Activated T-helper 1 cell treated with anti-CD3 and anti-CD28 coated beads, Interleukin-12 subunit alpha, Interleukin-12 subunit beta, Interleukin-2, Interleukin-4 antibody, amounts not matched to agents 30 ng/mL and 10 ng/mL and 1 ng/mL, durations not matched to agents 14 hours and 24 hours and 36 hours (primary cell): ENCODE data around the gene IFNLR1. TPM values are rescaled to one million over a fixed set of nuclear protein-coding genes. Genes with fewer than 3 reads are reported as not detected.

Source experiments
- DNase-seq: peaks from one replicate; pipeline ENCODE4 v3.0.0; 2021; ENCODE audit warnings: low spot score
- H3K27ac Mint-ChIP-seq: one replicate; pipeline ENCODE4 v1.8.0; 2021; ENCODE audit warnings: mild to moderate bottlenecking, mixed read lengths
- H3K27me3 Mint-ChIP-seq: one replicate; pipeline ENCODE4 v1.8.0; 2022; ENCODE audit warnings: mild to moderate bottlenecking, moderate library complexity, mixed read lengths; ENCODE audit not compliant: insufficient read depth
- H3K36me3 Mint-ChIP-seq: one replicate; pipeline ENCODE4 v1.8.0; 2021; ENCODE audit warnings: low read depth, mixed read lengths
- H3K4me1 Mint-ChIP-seq: one replicate; pipeline ENCODE4 v1.8.0; 2021; ENCODE audit warnings: low read depth, mixed read lengths
- H3K4me3 Mint-ChIP-seq: one replicate; pipeline ENCODE4 v1.8.0; 2021; ENCODE audit warnings: mild to moderate bottlenecking, moderate library complexity, mixed read lengths
- H3K9me3 Mint-ChIP-seq: one replicate; pipeline ENCODE4 v1.8.0; 2021; ENCODE audit warnings: mixed read lengths
- intact Hi-C: fragments of 100-400 bp; cut with micrococcal nuclease; formaldehyde crosslinking; loops from one replicate; pipeline ENCODE4 v1.15.1; 2024
- total RNA-seq: library from RNA; stranded (reverse); gene quantifications from 2 replicates; pipeline ENCODE4 v1.2.3, GENCODE V29; 2022

IFNLR1 gene
- total RNA-seq, 1 donor from 2014 or later = 3.1 TPM

DNA sequence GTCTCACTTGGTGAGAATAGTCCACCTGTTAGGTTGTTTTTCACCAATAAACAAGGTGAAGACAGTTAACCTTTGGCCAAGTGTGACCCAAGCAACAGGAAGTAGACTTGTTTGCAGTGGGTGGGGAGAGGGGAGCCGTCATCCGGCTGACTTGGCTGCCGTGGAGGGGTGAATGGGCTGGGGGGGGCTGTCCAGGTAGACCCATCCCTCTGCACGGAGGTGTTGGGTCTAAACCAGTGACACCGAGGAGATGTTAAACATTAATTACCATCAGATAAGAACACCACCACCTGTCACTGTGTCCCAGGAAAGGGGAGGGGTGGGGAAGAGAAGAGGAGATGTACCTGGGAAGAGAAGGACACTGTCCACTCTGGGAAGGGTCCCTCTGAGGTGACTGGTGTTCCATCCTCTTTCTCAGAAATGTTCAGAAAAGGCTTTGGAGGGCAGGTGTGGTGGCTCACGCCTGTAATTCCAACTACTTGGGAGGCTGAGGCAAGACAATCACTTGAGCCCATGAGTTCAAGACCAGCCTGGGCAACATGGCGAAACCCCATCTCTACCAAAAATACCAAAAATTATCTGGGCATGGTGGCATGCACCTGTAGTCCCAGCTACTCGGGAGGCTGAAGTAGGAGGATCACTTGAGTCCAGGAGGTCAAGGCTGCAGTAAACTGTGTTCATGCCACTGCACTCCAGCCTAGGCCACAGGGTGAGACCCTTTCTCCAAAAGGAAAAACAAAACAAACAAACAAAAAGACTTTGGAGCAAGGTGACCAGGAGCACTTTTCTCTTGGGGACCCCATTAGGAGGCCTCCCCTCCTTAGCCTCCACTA lies 68.5 kb downstream of the IFNLR1 start:
- no peak for DNase-seq
- no peak overlapping the region for H3K4me3 Mint-ChIP-seq
- no peak overlapping the region for H3K27ac Mint-ChIP-seq
- H3K9me3 Mint-ChIP-seq = no peaks in the 10 kb centered on the region
- no peaks in the 10 kb centered on the region for H3K36me3 Mint-ChIP-seq
- intact Hi-C loops = no loop called here
- H3K27me3 Mint-ChIP-seq = peaks cover 23% of the 10 kb centered on the region
- no peaks in the 10 kb centered on the region for H3K4me1 Mint-ChIP-seq

DNA sequence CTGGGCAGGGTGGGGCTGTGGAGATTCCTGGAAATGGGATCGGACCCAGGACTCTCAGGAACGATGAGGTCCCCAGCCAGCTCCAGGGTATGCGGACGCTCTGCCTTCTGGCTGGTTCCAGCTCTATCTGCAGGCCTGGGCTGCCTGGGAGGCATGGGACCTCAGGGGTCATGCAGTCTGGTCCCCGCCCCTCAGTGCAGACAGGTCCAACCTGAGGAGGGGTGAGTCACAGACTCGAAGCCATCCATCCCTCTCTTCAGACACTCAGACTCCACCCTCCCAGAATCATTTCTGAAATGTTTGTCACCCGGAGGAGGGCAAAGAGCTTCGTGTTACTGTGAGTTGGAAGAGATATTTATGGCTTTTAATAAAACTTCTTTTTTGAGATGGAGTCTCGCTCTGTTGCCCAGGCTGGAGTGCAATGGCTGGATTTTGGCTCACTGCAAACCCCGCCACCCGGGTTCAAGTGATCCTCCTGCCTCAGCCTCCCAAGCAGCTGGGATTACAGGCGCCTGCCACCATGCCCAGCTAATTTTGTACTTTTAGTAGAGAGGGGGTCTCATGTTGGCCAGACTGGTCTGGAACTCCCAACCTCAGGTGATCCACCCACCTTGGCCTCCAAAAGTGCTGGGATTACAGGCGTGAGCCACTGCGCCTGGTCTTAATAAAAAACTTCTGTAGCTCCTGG lies 69.2 kb downstream of the IFNLR1 start:
- no peak overlapping the region for H3K27ac Mint-ChIP-seq
- no peak overlapping the region for H3K4me3 Mint-ChIP-seq
- DNase-seq = no peak
- intact Hi-C loops = no loop called here
- no peaks in the 10 kb centered on the region for H3K4me1 Mint-ChIP-seq
- H3K36me3 Mint-ChIP-seq = no peaks in the 10 kb centered on the region
- H3K27me3 Mint-ChIP-seq = peaks cover 29% of the 10 kb centered on the region
- no peaks in the 10 kb centered on the region for H3K9me3 Mint-ChIP-seq

DNA sequence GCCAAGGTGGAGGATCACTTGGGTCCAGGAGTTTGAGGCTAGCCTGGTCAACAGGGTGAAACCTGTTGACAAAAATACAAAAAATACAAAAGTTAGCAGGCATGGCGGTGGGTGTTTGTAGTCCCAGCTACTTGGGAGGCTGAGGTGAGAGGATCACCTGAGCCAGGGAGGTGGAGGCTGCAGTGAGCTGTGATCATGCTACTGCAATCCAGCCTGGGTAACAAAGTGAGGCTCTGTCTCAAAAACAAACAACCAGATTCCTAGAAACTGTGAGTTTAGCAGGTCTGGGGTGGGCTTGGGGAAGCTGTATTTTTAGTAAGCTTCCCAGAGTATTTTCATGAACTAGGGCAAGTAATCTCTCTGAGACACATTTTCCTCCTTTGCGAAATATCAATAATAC lies 70.0 kb downstream of the IFNLR1 start:
- peaks cover 29% of the 10 kb centered on the region for H3K27me3 Mint-ChIP-seq
- no peaks in the 10 kb centered on the region for H3K36me3 Mint-ChIP-seq
- intact Hi-C loops = no loop called here
- H3K27ac Mint-ChIP-seq = no peak overlapping the region
- H3K4me1 Mint-ChIP-seq = peaks cover 6% of the 10 kb centered on the region
- no peak for DNase-seq
- no peak overlapping the region for H3K4me3 Mint-ChIP-seq
- no peaks in the 10 kb centered on the region for H3K9me3 Mint-ChIP-seq

DNA sequence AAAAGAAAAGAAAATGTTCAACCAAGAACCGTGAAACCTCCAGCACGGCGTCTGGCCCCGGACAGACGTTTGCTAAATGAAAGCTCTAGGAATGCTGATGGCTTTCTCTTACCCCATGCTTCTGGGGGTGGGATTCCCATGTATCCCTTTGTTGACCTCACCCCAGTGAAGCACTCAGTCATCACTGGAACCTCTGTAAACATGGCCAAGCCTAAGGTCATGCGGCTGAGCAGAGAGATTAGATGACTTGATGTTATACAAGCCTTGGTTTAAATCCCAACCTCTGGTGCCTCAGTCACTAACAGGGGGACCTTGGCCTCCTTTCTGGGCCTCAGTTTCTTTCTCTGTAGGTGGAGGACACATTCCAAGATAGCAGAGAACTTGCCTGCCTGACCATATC lies 72.3 kb downstream of the IFNLR1 start:
- peaks cover 31% of the 10 kb centered on the region for H3K27me3 Mint-ChIP-seq
- intact Hi-C loops = no loop called here
- no peaks in the 10 kb centered on the region for H3K36me3 Mint-ChIP-seq
- peaks cover 6% of the 10 kb centered on the region for H3K4me1 Mint-ChIP-seq
- no peak overlapping the region for H3K27ac Mint-ChIP-seq
- no peaks in the 10 kb centered on the region for H3K9me3 Mint-ChIP-seq
- H3K4me3 Mint-ChIP-seq = no peak overlapping the region
- DNase-seq = no peak

DNA sequence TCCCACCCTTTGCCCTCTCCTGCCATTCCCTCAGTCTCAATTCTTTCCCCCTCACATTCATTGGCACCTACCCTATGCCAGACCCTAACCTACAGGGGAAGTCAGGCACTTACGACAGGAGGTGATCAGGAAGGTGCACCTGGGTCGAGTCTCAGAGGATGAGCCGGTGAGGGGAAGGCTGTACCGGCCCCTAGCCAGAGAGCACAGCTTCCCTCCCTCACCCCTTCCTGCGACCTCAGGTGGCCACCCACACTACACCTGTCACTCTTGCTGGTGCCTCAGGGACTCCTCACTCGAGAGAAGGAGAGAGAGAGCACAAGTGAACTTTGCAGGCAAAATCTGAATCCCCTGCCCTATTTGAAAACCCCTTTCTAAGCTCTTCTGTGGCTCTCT lies 73.5 kb downstream of the IFNLR1 start:
- peaks cover 6% of the 10 kb centered on the region for H3K4me1 Mint-ChIP-seq
- no peak overlapping the region for H3K4me3 Mint-ChIP-seq
- peaks cover 31% of the 10 kb centered on the region for H3K27me3 Mint-ChIP-seq
- H3K9me3 Mint-ChIP-seq = no peaks in the 10 kb centered on the region
- intact Hi-C loops = no loop called here
- H3K36me3 Mint-ChIP-seq = no peaks in the 10 kb centered on the region
- no peak for DNase-seq
- H3K27ac Mint-ChIP-seq = no peak overlapping the region

DNA sequence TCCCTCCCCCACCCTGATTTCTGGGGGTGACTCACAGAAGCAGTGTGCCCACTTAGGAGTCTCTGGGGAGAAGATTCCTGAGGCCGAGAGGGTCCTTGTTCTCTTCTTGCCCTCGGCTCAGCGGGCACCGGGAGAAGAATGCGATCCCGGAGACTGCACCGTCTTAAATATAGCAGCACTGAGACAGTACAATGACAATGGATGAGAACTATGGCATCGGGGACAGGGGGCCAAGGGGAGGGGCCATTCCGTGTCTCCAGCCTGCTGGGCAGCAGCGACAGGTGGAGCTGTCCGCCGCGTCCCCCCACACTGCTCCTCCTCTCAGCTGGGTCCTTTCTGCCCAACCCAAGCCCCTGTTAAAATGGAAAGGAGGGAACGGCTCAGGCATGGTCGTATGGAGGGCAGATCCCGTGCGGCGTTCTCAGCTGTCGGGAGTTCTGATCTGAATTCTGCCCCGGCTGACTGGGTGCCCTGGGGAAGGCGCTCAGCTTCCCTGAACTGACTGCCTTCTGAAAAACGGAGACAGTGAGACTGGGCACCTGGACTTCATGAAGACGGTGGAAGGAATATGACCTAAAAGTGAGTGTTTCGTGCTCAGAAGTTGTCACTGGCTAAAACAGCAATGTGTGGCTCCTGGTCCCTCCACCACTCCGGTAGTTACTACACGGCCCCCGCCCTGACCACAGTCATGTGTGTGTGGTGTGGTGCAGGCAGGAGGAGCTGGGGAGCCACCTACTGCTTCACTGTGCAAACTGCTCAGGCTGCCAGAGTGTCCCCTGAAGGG lies 74.9 kb downstream of the IFNLR1 start, which contains the start of gene MYOM3:
Gene MYOM3 (minus strand): TSS at position 140 of the 784 bp plus-strand sequence. CDS start 3,499 bp downstream, outside the sequence.
- H3K36me3 Mint-ChIP-seq = no peaks in the 10 kb centered on the region
- H3K4me3 Mint-ChIP-seq = no peak within 1 kb of the TSS
- H3K9me3 Mint-ChIP-seq = no peaks in the 10 kb centered on the region

DNA sequence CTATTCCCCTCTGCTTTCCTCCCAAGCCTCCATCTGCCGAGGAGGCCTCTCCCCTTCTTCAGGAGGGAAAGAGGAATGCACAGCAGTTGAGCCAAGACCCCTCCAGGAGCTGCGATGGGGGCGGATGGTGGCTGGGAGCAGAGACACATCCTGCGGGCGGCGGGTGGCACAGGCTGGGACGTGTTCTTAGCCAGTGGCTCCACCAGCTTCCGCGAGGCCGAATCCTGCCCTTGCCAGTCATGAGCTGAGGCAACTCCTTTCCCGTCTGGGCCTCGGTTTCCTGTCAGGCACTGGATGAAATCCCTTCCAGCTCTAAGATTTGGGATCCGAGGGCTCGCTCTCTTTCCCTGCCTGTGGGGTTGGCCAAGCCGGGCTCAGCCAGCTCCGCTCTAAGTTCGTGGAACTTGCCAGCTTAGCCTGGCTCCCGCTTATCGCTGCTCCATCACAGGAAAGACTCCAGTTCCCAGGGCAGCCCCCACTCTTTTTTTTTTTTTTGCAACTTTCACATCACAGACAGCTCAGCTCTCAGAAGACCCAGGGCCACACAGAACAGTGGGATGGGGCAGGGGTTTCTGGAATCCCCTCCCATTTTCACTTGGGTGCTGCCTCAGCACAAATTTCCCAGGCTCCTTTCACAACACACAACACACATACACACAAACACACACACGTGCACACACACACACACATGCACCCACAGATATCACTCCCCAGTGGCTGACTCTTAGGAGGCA lies 75.7 kb downstream of the IFNLR1 start:
- peaks cover 20% of the 10 kb centered on the region for H3K27me3 Mint-ChIP-seq
- no peak overlapping the region for H3K27ac Mint-ChIP-seq
- H3K36me3 Mint-ChIP-seq = no peaks in the 10 kb centered on the region
- no peak for DNase-seq
- H3K4me3 Mint-ChIP-seq = no peak overlapping the region
- intact Hi-C loops = no loop called here
- no peaks in the 10 kb centered on the region for H3K9me3 Mint-ChIP-seq
- peaks cover 6% of the 10 kb centered on the region for H3K4me1 Mint-ChIP-seq

More for the DNA sequence above, 74.9 kb downstream of the IFNLR1 start, which contains the start of gene MYOM3:
- H3K4me1 Mint-ChIP-seq = peaks cover 6% of the 10 kb centered on the region
- H3K27ac Mint-ChIP-seq = no peak within 1 kb of the TSS
- H3K27me3 Mint-ChIP-seq = peaks cover 26% of the 10 kb centered on the region
- intact Hi-C loops = loop anchor here (1.0 kb wide), 1 partner anchor 41 kb away; no protein-coding TSS in a partner anchor
- peak; percentile 35 for DNase-seq

DNA sequence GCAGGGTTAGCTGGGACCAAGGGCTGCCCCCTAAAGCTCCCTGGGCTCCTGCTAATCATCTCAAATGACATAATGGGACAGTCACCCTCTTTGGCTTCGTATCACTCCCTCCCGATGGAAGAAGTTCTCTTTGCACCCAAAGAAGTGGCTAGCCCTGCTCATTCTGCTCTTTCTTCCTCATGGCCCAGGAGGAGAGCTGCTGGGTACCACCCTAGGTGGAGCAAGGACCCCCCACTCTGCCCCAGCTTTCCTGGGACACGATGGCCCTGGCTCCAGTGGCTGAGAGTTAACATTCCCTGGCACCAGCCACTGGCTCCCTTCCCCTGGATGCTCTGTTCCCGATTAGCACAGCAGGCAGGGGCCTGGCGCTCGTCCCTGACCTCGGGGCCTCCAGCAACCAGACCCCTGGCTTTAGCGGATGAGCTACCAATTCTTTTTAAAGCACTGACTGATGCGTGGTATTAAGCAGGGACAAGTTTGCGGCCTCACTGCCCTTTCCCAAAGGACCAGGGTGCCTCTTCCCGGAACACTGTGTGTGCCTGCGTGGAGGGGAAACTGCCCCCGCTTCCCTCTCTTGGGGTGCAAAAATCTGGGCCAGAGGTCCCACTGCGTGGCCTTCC lies 76.3 kb downstream of the IFNLR1 start:
- no peak for DNase-seq
- Mint-ChIP-seq H3K4me3 (no peak overlapping the region), H3K27ac (no peak overlapping the region), H3K4me1 (peaks cover 6% of the 10 kb centered on the region), H3K36me3 (no peaks in the 10 kb centered on the region), H3K27me3 (peaks cover 15% of the 10 kb centered on the region), H3K9me3 (no peaks in the 10 kb centered on the region)
- intact Hi-C loops = no loop called here

DNA sequence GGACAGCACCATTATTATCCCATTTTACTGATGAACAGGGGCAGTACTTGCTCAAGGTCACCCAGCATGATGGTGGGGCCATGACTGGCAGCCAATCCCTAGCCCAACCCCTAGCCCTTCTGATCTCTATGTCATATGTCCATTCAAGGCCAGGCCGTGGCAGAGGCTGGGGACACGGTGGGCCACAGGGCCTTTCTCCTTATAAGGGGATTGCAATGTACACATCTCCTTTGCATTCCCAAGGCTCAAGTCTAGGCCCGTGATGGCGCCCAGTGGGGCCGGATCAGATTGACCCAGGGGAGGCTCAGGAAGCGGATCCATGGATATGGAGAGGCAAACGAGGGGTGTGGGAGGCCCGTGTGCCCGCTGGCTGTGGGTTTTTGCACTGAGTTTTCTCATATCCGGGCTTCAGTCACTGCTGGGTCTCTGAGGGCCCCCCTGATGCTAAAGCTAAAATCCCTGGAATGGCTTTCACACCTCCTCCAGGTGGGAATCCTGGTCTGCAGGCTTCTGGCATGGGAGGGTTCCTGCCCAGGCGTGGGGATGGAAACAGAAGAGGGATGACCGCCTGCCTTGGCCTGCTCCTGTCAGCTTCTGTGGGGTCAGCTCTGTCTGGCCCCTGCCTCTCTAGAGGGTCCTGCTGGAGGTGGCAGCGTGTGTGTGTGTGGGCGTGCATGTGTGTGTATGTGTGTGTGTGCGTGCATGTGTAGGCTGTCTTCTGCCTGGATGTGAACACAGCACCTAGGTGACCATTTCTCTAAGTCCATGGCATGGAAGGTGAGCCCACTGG lies 77.2 kb downstream of the IFNLR1 start:
- Mint-ChIP-seq H3K9me3 (no peaks in the 10 kb centered on the region), H3K4me3 (no peak overlapping the region), H3K36me3 (no peaks in the 10 kb centered on the region), H3K4me1 (peaks cover 6% of the 10 kb centered on the region), H3K27me3 (peaks cover 13% of the 10 kb centered on the region), H3K27ac (no peak overlapping the region)
- DNase-seq = no peak
- intact Hi-C loops = no loop called here

DNA sequence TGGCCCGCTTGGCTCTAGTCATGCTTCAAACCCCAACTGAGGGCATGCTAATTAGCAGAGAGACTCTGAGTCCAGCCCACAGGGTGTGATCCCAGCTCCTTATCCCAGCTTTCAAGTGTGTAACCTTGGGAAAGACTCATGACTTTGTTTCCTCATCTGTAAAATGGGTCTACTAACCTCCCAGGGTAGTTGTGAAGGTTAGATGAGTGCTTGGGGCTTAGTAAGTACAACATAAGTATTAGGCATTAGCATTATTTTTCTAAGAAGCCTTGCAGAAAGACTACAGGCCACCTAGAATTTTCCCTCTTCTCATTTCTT lies 78.0 kb downstream of the IFNLR1 start:
- Mint-ChIP-seq H3K27ac (no peak overlapping the region), H3K9me3 (no peaks in the 10 kb centered on the region), H3K4me3 (no peak overlapping the region), H3K27me3 (peaks cover 13% of the 10 kb centered on the region), H3K36me3 (no peaks in the 10 kb centered on the region), H3K4me1 (peaks cover 6% of the 10 kb centered on the region)
- DNase-seq = no peak
- intact Hi-C loops = no loop called here

DNA sequence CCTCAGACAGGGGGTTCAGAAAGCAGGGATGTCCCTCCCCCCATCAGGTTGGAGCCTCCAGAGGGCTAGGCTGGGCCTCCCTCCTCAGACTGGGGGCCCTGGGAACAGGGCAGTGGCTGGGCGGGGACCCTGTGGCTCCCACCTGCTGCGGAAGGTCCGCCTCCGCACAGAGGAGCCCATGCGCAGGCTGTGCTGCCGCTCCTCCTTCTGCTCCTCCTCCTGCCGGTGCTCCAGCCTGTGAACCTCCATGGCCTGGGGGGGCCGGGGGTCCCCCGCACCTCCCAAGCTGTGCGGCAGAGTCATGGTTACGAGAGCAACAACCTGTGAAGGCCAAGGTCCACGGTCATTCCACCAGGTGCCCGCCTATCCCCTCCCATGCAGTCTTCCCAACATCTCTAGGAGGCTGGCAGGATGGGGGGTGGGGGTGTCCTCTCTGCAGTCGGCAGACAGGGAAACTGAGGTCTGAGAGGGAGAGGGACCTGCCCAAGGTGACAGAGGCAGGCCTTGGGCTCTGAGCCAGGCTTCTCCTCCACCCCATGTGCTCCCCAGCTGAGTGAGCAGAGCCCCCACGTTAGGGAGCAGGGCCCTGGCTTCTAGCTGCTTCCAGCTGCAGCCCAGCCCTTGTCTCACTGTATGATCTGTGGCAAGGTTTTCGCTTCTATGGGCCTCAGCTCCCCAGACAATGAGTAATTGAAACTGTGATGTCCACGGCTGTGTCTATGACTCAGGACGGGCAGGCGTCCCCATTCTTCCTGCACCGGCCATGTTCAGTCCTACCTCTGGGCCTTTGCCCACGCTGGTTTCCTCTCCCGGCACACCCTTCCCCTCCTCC lies 78.5 kb downstream of the IFNLR1 start:
- Mint-ChIP-seq H3K9me3 (no peaks in the 10 kb centered on the region), H3K4me1 (peaks cover 6% of the 10 kb centered on the region), H3K27me3 (peaks cover 8% of the 10 kb centered on the region), H3K27ac (no peak overlapping the region), H3K36me3 (no peaks in the 10 kb centered on the region), H3K4me3 (no peak overlapping the region)
- DNase-seq = no peak
- intact Hi-C loops = no loop called here
